GM19099 (cell line): ENCODE results near the gene RPP30.

Experiments used
- POLR2A ChIP-seq: IDR thresholded peaks from 3 replicates; pipeline ENCODE4 v1.6.1; 2011; ENCODE audit warnings: low read depth; ENCODE audit not compliant: insufficient read length; ENCODE audit errors: extremely low read depth

The RPP30 gene

GRCh38 chr10:90858461-90858968 is 13.3 kb upstream of the RPP30 start:
- TF ChIP-seq POLR2A: no peak

DNA sequence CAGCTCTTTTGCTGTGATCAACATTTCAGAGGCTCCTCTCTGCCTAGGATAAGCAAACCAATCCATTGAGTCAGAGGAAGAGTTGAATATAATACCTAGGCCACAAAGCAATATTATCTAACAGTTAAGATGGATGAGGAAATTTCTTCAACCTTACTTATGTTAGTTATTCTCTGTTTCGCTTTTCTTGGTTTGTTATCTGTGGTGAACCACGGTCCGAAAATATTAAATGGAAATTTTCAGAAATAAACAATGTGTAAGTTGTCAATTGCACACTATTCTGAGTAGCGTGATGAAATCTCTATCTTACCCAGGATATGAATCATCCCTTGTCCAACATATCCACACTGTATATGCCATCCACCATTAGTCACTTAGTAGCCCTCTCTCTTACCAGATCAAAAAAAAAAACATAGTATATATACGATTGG is 12.4 kb upstream of the RPP30 start:
- no peak for TF ChIP-seq POLR2A

- no peak for TF ChIP-seq POLR2A
Measured at GRCh38 chr10:90860790-90861189, 11.0 kb upstream of the RPP30 start.

DNA sequence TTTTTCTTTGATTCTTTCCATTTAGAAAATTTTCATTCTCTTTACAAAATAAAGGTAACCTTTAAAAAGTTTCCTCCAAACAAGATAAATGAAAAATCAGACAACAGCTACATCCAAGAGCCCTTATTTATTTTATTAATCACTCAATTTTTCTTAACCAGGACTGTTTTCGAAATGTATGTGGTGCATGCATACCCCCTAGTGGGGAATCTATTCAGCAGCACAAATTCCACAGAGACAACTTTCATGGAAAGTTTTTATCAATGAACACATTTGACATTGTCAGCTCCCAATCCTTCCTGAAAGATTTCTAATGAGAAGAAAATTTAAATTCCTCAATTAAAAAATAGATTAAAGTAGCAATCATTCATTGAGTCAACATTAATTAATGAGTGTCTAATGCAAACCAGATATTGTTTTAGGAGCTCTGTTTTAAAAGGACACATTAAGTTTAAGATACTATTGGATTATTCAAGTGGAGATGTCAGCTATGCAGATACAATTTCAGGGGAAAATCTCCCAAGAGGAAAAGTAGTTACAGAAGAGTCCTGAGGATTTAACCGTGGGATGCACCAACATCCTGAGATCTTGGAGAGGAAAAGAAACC is 8.8 kb upstream of the RPP30 start:
- no peak for TF ChIP-seq POLR2A

DNA sequence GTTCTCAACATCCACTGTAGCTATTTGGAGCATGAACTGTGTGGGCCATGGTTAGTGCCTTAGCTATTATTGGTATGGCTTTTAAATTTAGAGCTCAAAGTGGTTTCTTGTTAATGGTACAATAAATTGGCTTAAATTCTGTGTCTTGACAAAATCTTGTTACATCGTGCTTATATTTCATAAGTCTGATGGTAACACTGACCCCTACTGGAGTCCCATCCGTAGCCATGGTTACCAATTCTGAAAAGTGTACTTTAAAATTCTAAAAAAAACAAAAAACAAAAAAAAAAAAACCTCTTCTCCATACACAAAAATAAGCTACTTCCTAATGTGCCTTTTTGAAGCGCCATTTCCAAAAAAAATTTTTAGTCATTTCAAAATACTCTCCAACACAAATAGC is 6.4 kb upstream of the RPP30 start:
- no peak for TF ChIP-seq POLR2A

GRCh38 chr10:90866050-90866598 is 5.7 kb upstream of the RPP30 start:
- no peak for TF ChIP-seq POLR2A

GRCh38 chr10:90871279-90871765 is 452 bp upstream of the RPP30 start:
- no peak for TF ChIP-seq POLR2A

- TF ChIP-seq POLR2A: no peak
Measured at GRCh38 chr10:90872648-90873020, 860 bp downstream of the RPP30 start.

DNA sequence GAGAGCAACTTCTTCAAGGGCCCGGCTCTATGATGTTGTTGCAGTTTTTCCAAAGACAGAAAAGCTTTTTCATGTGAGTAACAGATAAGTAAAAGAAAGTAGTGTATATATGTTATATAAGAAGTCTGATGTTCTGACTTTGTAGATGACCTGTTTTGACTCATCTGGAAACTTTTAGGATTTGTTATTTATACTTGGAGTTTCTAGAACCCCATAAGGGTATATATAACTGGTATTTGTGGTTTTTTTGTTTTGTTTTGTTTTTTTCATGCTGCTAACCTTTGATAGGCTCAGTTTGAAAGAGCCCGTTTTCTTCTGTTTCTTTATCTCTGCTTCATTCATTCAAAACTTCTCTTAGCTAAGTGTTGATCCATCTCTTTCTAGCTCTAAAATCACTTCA is 7.3 kb downstream of the RPP30 start:
- TF ChIP-seq POLR2A: no peak

GRCh38 chr10:90884431-90884830 is 12.7 kb downstream of the RPP30 start:
- no peak for TF ChIP-seq POLR2A

GRCh38 chr10:90885176-90885575 is 13.4 kb downstream of the RPP30 start:
- TF ChIP-seq POLR2A: no peak

- TF ChIP-seq POLR2A: no peak
Measured at GRCh38 chr10:90887555-90887954, 15.8 kb downstream of the RPP30 start.

- no peak for TF ChIP-seq POLR2A
Measured at GRCh38 chr10:90888387-90888786, 16.6 kb downstream of the RPP30 start.

DNA sequence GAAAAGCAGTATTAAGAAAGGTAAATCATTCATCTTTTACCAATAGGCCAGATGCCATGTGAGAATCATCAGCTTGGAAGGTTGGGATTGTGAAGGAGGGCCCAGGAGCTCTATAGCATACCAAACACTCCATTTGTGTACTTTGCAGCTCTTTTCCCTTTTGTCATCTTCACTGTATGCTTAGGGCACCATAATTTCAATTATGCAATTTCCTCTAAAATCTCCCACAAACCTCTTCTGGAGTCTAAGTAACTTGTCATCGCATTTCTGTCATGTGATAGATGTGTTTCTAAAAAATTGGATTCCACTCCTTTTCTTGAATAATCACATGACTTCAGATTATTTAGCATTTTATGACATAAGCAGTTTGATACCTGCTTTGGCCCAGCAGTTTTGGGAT is 17.9 kb downstream of the RPP30 start:
- TF ChIP-seq POLR2A: no peak

DNA sequence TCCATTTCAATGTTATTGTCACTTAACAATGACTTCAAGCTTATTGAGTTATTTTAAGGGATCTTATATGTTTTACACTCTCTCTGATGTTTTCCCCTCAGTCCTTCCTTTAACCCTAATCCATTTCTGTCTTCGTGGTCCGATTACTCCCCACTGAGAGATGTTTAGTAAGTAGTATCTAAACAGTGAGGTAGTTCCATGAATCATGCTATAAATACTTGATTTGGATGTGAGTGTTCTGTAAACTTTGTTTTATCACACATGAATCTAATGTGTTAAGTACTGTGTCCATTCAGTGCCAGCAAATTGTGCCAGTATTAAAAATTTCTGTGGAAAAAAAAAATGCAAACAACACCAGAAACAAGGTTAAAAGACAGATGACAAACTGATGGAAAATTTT is 18.6 kb downstream of the RPP30 start:
- no peak for TF ChIP-seq POLR2A

- no peak for TF ChIP-seq POLR2A
Measured at GRCh38 chr10:90893190-90893589, 21.4 kb downstream of the RPP30 start.

GRCh38 chr10:90905925-90906324 is 34.2 kb downstream of the RPP30 start:
- no peak for TF ChIP-seq POLR2A
